Cerebellar cortex (tissue), 1 donor: ENCODE measurements around the gene HELZ.
"Not testable (repeated sequence)": the region's sequence is repeated elsewhere in the genome, so short reads cannot be mapped to it uniquely, and the experiment has no call there.

Source experiments
- DNase-seq: peaks from one replicate; pipeline ENCODE4 v3.0.0-alpha.2; 2015; ENCODE audit warnings: low spot score

HELZ gene

GRCh38 chr17:67227488-67227887, 17.5 kb downstream of the HELZ start:
- no peak for DNase-seq

GRCh38 chr17:67225316-67225715, 19.7 kb downstream of the HELZ start:
- DNase-seq = no peak

- no peak for DNase-seq
Measured at GRCh38 chr17:67224736-67225135, 20.3 kb downstream of the HELZ start.

DNA sequence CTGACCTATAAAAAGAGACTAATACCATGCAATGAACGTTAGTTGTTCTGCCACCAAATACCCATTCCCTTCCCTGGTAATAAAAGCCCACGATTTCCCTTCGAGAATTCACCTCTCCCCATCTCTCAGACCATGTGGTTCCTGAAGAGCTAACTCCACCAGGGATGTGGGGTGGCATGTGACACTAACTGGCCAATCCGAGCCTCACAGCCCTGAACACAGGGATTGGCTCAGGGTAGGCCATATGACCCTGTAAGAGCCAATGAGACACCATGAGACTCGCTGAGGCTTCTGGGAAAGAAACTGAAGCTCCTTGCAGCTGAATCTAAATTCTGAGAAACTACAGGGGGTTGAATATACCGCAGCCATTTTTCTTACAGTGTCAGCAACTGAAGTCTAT, 21.1 kb downstream of the HELZ start:
- DNase-seq = no peak

- peak; percentile 39 for DNase-seq
Measured at GRCh38 chr17:67221062-67221998, 23.7 kb downstream of the HELZ start.

DNA sequence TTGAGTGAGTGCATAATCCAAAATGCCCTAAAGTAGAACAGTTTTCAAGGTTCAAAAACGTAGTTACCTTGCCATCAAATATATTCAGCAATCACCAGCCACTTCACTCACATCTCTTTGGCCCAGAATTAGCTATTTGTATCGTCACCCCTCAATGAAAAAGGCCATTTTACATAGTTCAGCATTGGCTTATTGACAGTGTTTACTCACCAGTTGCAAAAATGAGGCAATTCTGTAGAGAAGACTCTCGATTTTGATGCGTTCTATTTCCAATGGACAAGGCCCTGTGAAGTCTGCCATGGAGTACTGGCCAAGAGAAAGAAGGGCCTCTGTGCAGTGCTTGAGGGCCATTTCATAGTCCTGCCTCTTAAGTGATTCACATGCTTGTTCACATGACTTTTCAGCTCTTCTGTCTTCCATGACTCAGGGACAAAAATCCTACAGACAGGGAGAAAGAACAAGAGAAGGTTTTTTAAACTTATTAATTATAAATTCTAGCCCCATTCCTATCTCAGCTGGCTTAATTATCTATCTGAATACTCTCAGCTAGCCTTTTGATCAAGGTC, 26.5 kb downstream of the HELZ start:
- no peak for DNase-seq

GRCh38 chr17:67217446-67217845, 27.6 kb downstream of the HELZ start:
- no peak for DNase-seq

- no peak for DNase-seq
Measured at GRCh38 chr17:67216578-67217320, 28.2 kb downstream of the HELZ start.

DNA sequence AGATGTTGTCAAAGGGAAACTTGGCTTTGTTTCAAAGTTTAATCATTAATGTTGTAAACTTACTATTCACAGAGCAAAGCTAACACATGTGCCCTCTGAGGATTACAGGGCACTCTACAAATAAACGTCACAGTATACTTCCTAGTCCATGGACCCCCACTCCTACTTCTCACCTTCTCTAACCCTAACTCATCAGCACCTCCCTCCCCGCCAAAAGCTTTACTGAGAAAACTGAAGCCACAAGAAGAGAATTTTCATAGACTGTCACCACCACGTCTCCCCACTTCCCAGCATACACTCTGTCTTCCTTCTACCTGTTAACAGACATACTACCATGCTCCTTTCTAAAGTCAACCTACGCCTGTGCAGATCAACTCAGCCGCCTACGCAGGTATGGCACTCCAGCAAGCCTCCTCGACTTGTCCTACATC, 29.0 kb downstream of the HELZ start:
- no peak for DNase-seq

GRCh38 chr17:67212714-67213417, 32.1 kb downstream of the HELZ start:
- DNase-seq = no peak

DNA sequence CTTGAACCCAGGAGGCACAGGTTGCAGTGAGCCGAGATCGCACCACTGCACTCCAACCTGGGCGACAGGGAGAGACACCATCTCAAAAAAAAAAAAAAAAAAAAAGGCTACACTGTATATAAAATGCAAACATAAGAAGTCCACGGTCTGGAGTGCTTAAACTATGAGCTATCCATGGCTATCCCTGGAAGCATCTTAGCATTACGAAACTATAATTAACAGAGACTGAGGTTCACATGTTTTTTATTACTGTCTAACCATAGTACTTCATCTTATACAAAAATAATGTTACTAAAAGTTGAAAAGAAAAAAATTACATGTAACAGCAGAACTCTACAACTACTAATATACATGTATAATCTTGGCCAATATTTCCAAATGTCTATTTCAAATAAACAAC, 32.8 kb downstream of the HELZ start:
- no peak for DNase-seq

GRCh38 chr17:67211742-67212141, 33.3 kb downstream of the HELZ start:
- no peak for DNase-seq

- DNase-seq = no peak
Measured at GRCh38 chr17:67210915-67211314, 34.1 kb downstream of the HELZ start.

DNA sequence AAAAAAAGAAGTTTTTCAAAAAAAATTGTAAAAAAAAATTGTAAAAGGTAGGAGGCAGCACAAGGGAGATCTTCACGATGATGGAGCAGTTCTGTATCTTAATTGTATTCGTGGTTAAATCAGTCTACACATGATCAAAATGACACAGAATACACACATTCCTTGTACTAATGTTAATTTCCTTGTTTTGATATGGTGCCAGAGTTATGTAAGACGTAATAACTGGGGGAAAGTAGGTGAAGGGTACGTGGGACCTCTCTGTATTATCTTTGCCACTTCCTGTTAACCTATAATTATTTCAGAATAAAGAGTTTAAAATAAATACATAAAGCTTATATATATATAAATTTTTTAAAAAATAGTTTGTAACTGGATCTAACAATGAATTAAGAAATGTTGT, 36.8 kb downstream of the HELZ start:
- no peak for DNase-seq

DNA sequence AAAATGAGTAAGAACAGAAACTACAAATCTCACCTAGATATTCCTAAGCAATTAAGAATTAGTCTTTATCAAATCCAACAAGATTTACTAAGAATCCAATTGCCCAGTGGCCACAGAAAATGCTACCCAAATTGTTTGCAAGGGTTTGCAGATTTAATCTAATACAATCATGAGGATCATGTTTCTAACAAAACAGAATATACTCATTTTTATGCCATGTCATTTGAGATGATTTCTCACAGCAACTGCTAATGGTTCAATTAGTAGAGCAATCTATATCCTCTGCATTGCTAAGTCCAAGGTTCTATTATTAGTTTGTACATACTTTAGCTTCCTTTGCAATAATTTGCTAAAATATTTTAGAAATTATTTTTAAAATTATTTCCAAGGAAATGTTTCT, 41.2 kb downstream of the HELZ start:
- DNase-seq = no peak

GRCh38 chr17:67202503-67202902, 42.5 kb downstream of the HELZ start:
- DNase-seq = no peak

DNA sequence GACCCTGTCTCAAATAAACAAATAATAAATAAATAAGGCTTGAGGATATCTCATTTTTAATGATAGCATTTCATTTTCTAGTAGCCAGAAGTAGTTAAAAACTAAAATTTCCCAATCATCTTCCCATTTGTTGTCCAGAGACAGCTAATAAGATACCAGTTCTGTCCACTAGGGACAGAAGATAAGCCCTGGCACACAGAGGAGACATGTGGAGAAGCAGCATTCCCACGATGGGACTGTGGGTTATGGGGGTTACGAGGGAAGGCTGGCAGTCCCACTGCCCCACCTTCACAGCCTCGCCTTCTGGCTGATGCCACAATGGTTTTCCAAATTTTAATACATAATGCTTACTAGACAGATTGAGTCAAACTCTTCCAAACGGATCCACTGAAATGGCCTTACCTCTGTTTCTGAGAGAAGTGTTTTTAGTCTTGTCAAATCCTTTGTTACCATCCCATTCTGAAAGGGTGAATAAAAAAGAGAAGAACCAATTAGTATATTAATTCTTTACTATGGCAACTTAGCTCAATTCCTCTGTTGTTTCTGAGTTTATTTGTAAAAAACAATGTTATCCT, 44.2 kb downstream of the HELZ start:
- no peak for DNase-seq

GRCh38 chr17:67198131-67198530, 46.9 kb downstream of the HELZ start:
- no peak for DNase-seq

DNA sequence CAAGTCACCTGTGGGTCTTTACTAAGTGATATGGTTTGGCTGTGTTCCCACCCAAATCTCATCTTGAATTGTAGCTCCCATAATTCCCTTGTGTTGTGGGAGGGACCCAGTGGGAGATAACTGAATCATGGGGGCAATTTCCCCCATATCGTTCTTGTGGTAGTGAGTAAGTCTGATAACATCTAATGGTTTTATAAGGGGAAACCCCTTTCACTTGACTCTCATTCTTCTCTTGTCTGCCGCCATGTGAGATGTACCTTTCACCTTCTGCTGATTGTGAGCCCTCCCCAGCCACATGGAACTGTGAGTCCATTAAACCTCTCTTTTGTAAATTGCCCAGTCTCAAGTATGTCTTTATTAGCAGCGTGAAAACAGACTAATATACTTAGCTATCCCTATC, 48.0 kb downstream of the HELZ start:
- DNase-seq = not testable (repeated sequence)

DNA sequence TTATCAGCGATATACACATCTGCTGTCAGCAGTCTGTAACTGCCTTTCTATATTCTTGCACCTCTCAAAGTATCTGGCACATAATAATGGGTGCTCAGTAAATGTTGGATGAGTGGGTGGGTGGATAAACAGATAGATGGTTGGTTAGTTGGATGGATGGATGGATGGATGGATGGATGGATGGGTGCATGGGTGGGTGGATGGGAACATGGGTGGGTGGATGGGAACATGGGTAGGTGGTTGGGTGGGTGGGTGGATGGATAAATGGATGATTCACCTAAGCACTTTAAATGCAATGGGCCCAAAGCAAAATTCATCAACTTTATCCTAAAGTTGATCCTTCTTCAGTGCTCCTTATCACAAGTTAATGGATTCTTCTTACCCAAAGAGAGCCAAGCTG, 48.6 kb downstream of the HELZ start:
- no peak for DNase-seq

DNA sequence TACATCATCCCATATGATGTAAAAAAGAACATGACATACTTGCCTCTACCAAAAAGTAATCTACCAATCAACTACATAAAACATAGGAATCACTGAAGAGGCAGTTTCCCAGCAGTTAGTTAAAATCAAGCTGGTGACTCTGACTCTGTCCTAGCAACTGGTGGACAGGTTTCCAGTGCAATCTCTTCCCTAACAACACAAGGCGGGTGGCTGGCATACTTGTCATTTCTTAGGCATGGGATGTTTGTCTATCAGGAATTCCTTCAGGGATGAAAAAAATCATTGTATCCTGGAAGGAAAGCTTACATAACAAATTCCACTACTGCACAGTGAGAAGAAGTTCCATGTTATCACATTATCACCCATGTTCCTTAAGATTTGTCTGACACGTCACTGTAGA, 50.9 kb downstream of the HELZ start:
- DNase-seq = no peak

- no peak for DNase-seq
Measured at GRCh38 chr17:67187927-67188326, 57.1 kb downstream of the HELZ start.
